Chondrocyte (in vitro differentiated cells): ENCODE results near the gene NME4. TPM values are rescaled to one million over a fixed set of nuclear protein-coding genes. Genes with fewer than 3 reads are reported as not detected.
"Not testable (repeated sequence)": the region's sequence is repeated elsewhere in the genome, so short reads cannot be mapped to it uniquely, and the experiment has no call there.

Source experiments
- DNase-seq: peaks from one replicate; pipeline ENCODE4 v3.0.0; 2021; ENCODE audit warnings: mixed read lengths, low spot score
- H3K27ac Mint-ChIP-seq: one replicate; pipeline ENCODE4 v1.8.0; 2021; ENCODE audit warnings: mild to moderate bottlenecking, moderate library complexity, mixed read lengths; ENCODE audit not compliant: unreplicated experiment
- H3K27me3 Mint-ChIP-seq: 2 replicates; pipeline ENCODE4 v1.8.0; 2021; ENCODE audit warnings: low read depth, mixed read lengths
- H3K36me3 Mint-ChIP-seq: 2 replicates; pipeline ENCODE4 v1.8.0; 2021; ENCODE audit warnings: low read depth, mixed read lengths
- H3K4me1 Mint-ChIP-seq: 2 replicates; pipeline ENCODE4 v1.8.0; 2021; ENCODE audit warnings: low read depth, mild to moderate bottlenecking, mixed read lengths
- H3K4me3 Mint-ChIP-seq: one replicate; pipeline ENCODE4 v1.8.0; 2021; ENCODE audit warnings: mild to moderate bottlenecking, moderate library complexity, mixed read lengths; ENCODE audit not compliant: unreplicated experiment
- H3K9me3 Mint-ChIP-seq: 2 replicates; pipeline ENCODE4 v1.8.0; 2021; ENCODE audit warnings: low read depth, mixed read lengths
- CTCF ChIP-seq: fragments of 200-600 bp; sonication (generic); IDR thresholded peaks from 2 replicates; pipeline ENCODE4 v1.5.0; 2021; ENCODE audit warnings: antibody characterized with exemption, mild to moderate bottlenecking, moderate library complexity
- long read RNA-seq: library from polyadenylated mRNA; stranded (forward); transcript quantifications from one replicate; pipeline ENCODE4 v2.0.0, GENCODE V29; 2021
- total RNA-seq: library from RNA; stranded (reverse); gene quantifications from 3 replicates; pipeline ENCODE4 v1.2.1, GENCODE V29; 2021

NME4 gene
- 176 to 246 TPM (median 231 TPM) in 3 replicates for total RNA-seq
- long read RNA-seq, transcript NME4-201 (5 exons, 995 nt): major isoform, 126 of 429 reads
- long read RNA-seq, transcript NME4-211 (6 exons, 1,193 nt): minor isoform, 5 of 429 reads
- long read RNA-seq, partial matches to known transcripts: 7 of 429 reads
- long read RNA-seq, other reads (novel, unspliced or antisense): 287 of 429 reads

GRCh38 chr16:397135-397661 lies at the start of gene NME4:
TSS of gene NME4 (plus strand) at chr16:397199. CDS start at chr16:397223, 24 bp downstream.
- no peak for TF ChIP-seq CTCF
- H3K9me3 Mint-ChIP-seq: no peaks in the 10 kb centered on the region
- H3K36me3 Mint-ChIP-seq: peaks cover 3% of the 10 kb centered on the region
- H3K4me1 Mint-ChIP-seq: peaks cover 27% of the 10 kb centered on the region
- peak; percentile 77 for DNase-seq
- peak within 1 kb of the TSS; percentile 97 for H3K27ac Mint-ChIP-seq
- H3K27me3 Mint-ChIP-seq: no peaks in the 10 kb centered on the region
- H3K4me3 Mint-ChIP-seq: peak within 1 kb of the TSS; percentile 87

GRCh38 chr16:347203-347602 lies 49.8 kb upstream of the NME4 start:
- H3K36me3 Mint-ChIP-seq: peaks cover 5% of the 10 kb centered on the region
- no peak overlapping the region for H3K4me3 Mint-ChIP-seq
- no peak for DNase-seq
- no peaks in the 10 kb centered on the region for H3K27me3 Mint-ChIP-seq
- no peak for TF ChIP-seq CTCF
- H3K9me3 Mint-ChIP-seq: no peaks in the 10 kb centered on the region
- peaks cover 33% of the 10 kb centered on the region for H3K4me1 Mint-ChIP-seq
- no peak overlapping the region for H3K27ac Mint-ChIP-seq

- not testable (repeated sequence) for H3K9me3 Mint-ChIP-seq, DNase-seq, H3K4me3 Mint-ChIP-seq, H3K36me3 Mint-ChIP-seq, H3K27me3 Mint-ChIP-seq, H3K27ac Mint-ChIP-seq
- H3K4me1 Mint-ChIP-seq: peaks cover 33% of the 10 kb centered on the region
Measured at GRCh38 chr16:348495-348894, 48.5 kb upstream of the NME4 start.

GRCh38 chr16:349211-349610 lies 47.8 kb upstream of the NME4 start:
- H3K36me3 Mint-ChIP-seq: peaks cover 5% of the 10 kb centered on the region
- H3K27me3 Mint-ChIP-seq: no peaks in the 10 kb centered on the region
- H3K4me1 Mint-ChIP-seq: peaks cover 33% of the 10 kb centered on the region
- no peak for TF ChIP-seq CTCF
- H3K4me3 Mint-ChIP-seq: peak overlapping the region; percentile 12
- H3K27ac Mint-ChIP-seq: no peak overlapping the region
- no peaks in the 10 kb centered on the region for H3K9me3 Mint-ChIP-seq
- no peak for DNase-seq

GRCh38 chr16:350203-350602 lies 46.8 kb upstream of the NME4 start:
- TF ChIP-seq CTCF: no peak
- H3K27me3 Mint-ChIP-seq: no peaks in the 10 kb centered on the region

More at GRCh38 chr16:350203-350602, 46.8 kb upstream of the NME4 start:
- H3K36me3 Mint-ChIP-seq: peaks cover 4% of the 10 kb centered on the region
- DNase-seq: no peak
- H3K9me3 Mint-ChIP-seq: no peaks in the 10 kb centered on the region
- H3K27ac Mint-ChIP-seq: no peak overlapping the region
- no peak overlapping the region for H3K4me3 Mint-ChIP-seq
- peaks cover 28% of the 10 kb centered on the region for H3K4me1 Mint-ChIP-seq
